IPS-18a (cell line): ENCODE measurements around the gene PHACTR2.

Experiments used
- H3K27ac ChIP-seq: one replicate; pipeline ENCODE4 v1.5.1; 2013; ENCODE audit warnings: low read length
- H3K27me3 ChIP-seq: one replicate; pipeline ENCODE4 v1.6.1; 2013; ENCODE audit warnings: mild to moderate bottlenecking, low read length; ENCODE audit not compliant: control insufficient read depth, insufficient read depth
- H3K36me3 ChIP-seq: one replicate; pipeline ENCODE4 v1.6.1; 2013; ENCODE audit warnings: low read depth, low read length; ENCODE audit not compliant: control insufficient read depth
- H3K4me1 ChIP-seq: one replicate; pipeline ENCODE4 v1.6.1; 2013; ENCODE audit warnings: low read depth, low read length; ENCODE audit not compliant: control insufficient read depth
- H3K4me3 ChIP-seq: one replicate; pipeline ENCODE4 v1.5.1; 2013; ENCODE audit warnings: low read length
- H3K9ac ChIP-seq: one replicate; pipeline ENCODE4 v1.6.1; 2013; ENCODE audit warnings: mild to moderate bottlenecking, low read length, moderate library complexity
- H3K9me3 ChIP-seq: one replicate; pipeline ENCODE4 v1.6.1; 2013; ENCODE audit warnings: low read depth, low read length; ENCODE audit not compliant: control insufficient read depth

PHACTR2 gene

GRCh38 chr6:143880412-143880811 lies 202.6 kb downstream of the PHACTR2 start:
- Histone ChIP-seq H3K36me3 (no peaks in the 10 kb centered on the region), H3K9me3 (no peaks in the 10 kb centered on the region)

More at GRCh38 chr6:143880412-143880811, 202.6 kb downstream of the PHACTR2 start:
- Histone ChIP-seq H3K4me3 (no peak overlapping the region), H3K9ac (no peak overlapping the region), H3K4me1 (no peaks in the 10 kb centered on the region), H3K27ac (no peak overlapping the region), H3K27me3 (no peaks in the 10 kb centered on the region)
